ENCODE data around the gene COL9A2.

COL9A2 gene

DNA sequence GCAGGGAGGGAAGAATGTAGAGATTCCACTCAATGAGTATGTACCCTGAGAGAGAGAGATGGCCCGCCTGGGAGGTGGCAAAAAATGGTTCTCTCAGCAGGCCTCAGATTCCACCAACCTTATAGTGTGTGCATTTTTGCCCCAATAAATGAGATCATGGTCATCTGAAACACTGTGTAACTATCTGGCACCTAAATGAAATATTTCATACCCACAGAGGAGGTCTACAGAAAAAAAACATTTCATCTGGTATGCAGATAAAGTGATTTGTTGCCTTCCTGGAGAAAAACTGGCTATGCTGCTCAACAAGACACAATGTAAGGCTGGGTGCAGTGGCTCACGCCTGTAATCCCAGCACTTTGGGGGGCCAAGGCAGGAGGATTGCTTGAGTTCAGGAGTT lies 64.5 kb downstream of the COL9A2 start:
- no peak overlapping the region for H3K27ac ChIP-seq
- H4K20me1 ChIP-seq, result no peaks in the 10 kb centered on the region
- H3K4me1 ChIP-seq, result peaks cover 11% of the 10 kb centered on the region
- H3K4me2 ChIP-seq, result no peak overlapping the region
- no peak overlapping the region for H3K4me3 ChIP-seq
- H3K36me3 ChIP-seq, result no peaks in the 10 kb centered on the region
- no peaks in the 10 kb centered on the region for H3K9me3 ChIP-seq
- TF ChIP-seq Cebpa-rat (IDR thresholded peaks at IDR 0.05), result no peak
- H3K9ac ChIP-seq, result no peak overlapping the region
- H3K27me3 ChIP-seq, result no peaks in the 10 kb centered on the region

DNA sequence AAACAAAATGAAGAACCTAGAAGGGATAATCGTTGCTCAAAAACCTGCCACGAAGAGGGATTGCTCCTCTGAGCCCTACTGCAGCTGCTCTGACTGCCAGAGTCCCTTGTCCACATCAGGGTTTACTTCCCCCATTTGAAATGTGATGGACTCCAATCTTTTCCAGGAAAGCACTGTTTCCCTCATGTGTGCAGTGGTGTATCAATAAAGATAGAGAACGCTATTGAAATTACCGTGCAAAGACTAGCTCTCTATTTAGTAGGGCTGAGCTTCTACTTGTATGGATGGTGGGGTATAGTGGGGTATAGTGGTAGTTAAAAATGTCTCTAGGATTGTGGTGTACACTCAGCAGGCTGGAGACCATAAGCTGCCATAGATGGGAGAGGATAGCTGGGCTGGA lies 65.6 kb downstream of the COL9A2 start:
- no peak for TF ChIP-seq Cebpa-rat (IDR thresholded peaks at IDR 0.05)
- H3K4me2 ChIP-seq, result no peak overlapping the region
- no peak overlapping the region for H3K27ac ChIP-seq
- H4K20me1 ChIP-seq, result no peaks in the 10 kb centered on the region
- no peaks in the 10 kb centered on the region for H3K9me3 ChIP-seq
- no peaks in the 10 kb centered on the region for H3K36me3 ChIP-seq
- H3K27me3 ChIP-seq, result no peaks in the 10 kb centered on the region
- no peak overlapping the region for H3K9ac ChIP-seq
- H3K4me1 ChIP-seq, result peaks cover 6% of the 10 kb centered on the region
- no peak overlapping the region for H3K4me3 ChIP-seq
